Measurements from ENCODE around the gene ZNF48. TPM values are rescaled to one million over a fixed set of nuclear protein-coding genes. Genes with fewer than 3 reads are reported as not detected.

Gene ZNF48
- total and polyA plus RNA-seq, 2 donors (not counting 1 experiment from before 2014, with no cell fraction given): 8.4 to 13.3 TPM

- peaks cover 25% of the 10 kb centered on the region for H3K79me2 ChIP-seq (ENCODE audit: control insufficient read depth, insufficient read depth, low read length)
- H3K27ac ChIP-seq (ENCODE audit: low read length in 2 of 2): peak overlapping the region; percentile 78 to 85
- Mint-ChIP-seq H3K27me3 (no peaks in the 10 kb centered on the region), H3K9me3 (ENCODE audit: insufficient read depth) (no peaks in the 10 kb centered on the region), H3K4me1 (peaks cover 45% of the 10 kb centered on the region), H3K4me3 (peak overlapping the region; percentile 96), H3K27ac (peak overlapping the region; percentile 97)
- peaks cover 0 to 9% (median 0%) of the 10 kb centered on the region in 3 donors for H3K9me3 ChIP-seq (ENCODE audit: control extremely low read depth in 1 of 3, control insufficient read depth in 2 of 3, insufficient read depth in 1 of 3, low read length in 2 of 3)
- H2AFZ ChIP-seq (ENCODE audit: insufficient read depth, low read depth, low read length, poor library complexity, severe bottlenecking): peak overlapping the region; percentile 81
- WGBS (ENCODE audit: insufficient coverage): 40% methylated on average over 1 of the region's 10 CpGs
- ATAC-seq (ENCODE audit: low read depth) (no peak), DNase-seq (no peak)
- peaks cover 0 to 18% of the 10 kb centered on the region in 2 experiments for H3K36me3 ChIP-seq (replicated peaks in 1 of 2; ENCODE audit: control extremely low read depth in 1 of 2, control insufficient read depth in 1 of 2, extremely low read depth in 1 of 2, insufficient read depth in 2 of 2, low read length in 1 of 2)
- intact Hi-C loops (cut with micrococcal nuclease): no loop called here
- H4K20me1 ChIP-seq (ENCODE audit: control insufficient read depth, insufficient read depth, low read length, poor library complexity, severe bottlenecking): peaks cover 22% of the 10 kb centered on the region
- no peak for TF ChIP-seq CTCF (IDR thresholded peaks at IDR 0.05)
- TF ChIP-seq EZH2 (IDR thresholded peaks at IDR 0.05; ENCODE audit: borderline replicate concordance, insufficient read depth, low read depth, low read length, poor library complexity, severe bottlenecking): no peak
- H3K9ac ChIP-seq (ENCODE audit: low read length): peak overlapping the region; percentile 74
- peak overlapping the region; percentile 74 to 99 (median 78) for H3K4me3 ChIP-seq (ENCODE audit: control extremely low read depth in 1 of 5, extremely low read depth in 1 of 5, insufficient read depth in 1 of 5, low read depth in 2 of 5, low read length in 4 of 5)
- CTCF ChIA-PET: interaction anchor here (0.8 to 7.4 kb wide), 7 partner anchors 14 to 152 kb away, joined by 3 to 77 read pairs (median 22); partner anchors contain the start of genes DCTPP1, ITGAL and ZNF747
- POLR2A ChIA-PET: interaction anchor here (0.7 to 2.1 kb wide), 5 partner anchors 13 to 126 kb away, joined by 3 to 6 read pairs (median 3); partner anchors contain the start of genes ITGAL and ZNF688
- peaks cover 33 to 42% of the 10 kb centered on the region in 2 donors for H3K4me1 ChIP-seq (ENCODE audit: control insufficient read depth in 2 of 2, insufficient read depth in 2 of 2, low read length in 2 of 2)
- H3K27me3 ChIP-seq (replicated peaks in 1 of 4; ENCODE audit: control extremely low read depth in 1 of 4, control insufficient read depth in 3 of 4, insufficient read depth in 4 of 4, low read length in 3 of 4): no peaks in the 10 kb centered on the region
- H3K4me2 ChIP-seq (replicated peaks; ENCODE audit: low read depth, low read length, poor library complexity, severe bottlenecking): peak overlapping the region; percentile 72
Observed at GRCh38 chr16:30446203-30446595, 51.0 kb downstream of the ZNF48 start.

GRCh38 chr16:30447512-30448226 lies 52.4 kb downstream of the ZNF48 start:
- ChIA-PET CTCF (interaction anchor here (1.3 to 7.4 kb wide), 6 partner anchors 12 to 150 kb away, joined by 3 to 77 read pairs (median 26); partner anchors contain the start of genes DCTPP1, ITGAL and ZNF747), POLR2A (interaction anchor here (0.6 to 1.2 kb wide), 3 partner anchors 9 to 26 kb away, joined by 4 to 7 read pairs (median 4); no protein-coding TSS in a partner anchor)
- Histone ChIP-seq H3K9me3 (ENCODE audit: control extremely low read depth in 1 of 3, control insufficient read depth in 2 of 3, insufficient read depth in 1 of 3, low read length in 2 of 3) (peaks cover 0 to 10% (median 0%) of the 10 kb centered on the region in 3 donors), H3K4me2 (replicated peaks; ENCODE audit: low read depth, low read length, poor library complexity, severe bottlenecking) (no peak overlapping the region), H3K27me3 (replicated peaks in 1 of 4; ENCODE audit: control extremely low read depth in 1 of 4, control insufficient read depth in 3 of 4, insufficient read depth in 4 of 4, low read length in 3 of 4) (no peaks in the 10 kb centered on the region), H3K27ac (ENCODE audit: low read length in 2 of 2) (no peak overlapping the region), H3K9ac (ENCODE audit: low read length) (no peak overlapping the region), H3K79me2 (ENCODE audit: control insufficient read depth, insufficient read depth, low read length) (peaks cover 25% of the 10 kb centered on the region), H3K36me3 (replicated peaks in 1 of 2; ENCODE audit: control extremely low read depth in 1 of 2, control insufficient read depth in 1 of 2, extremely low read depth in 1 of 2, insufficient read depth in 2 of 2, low read length in 1 of 2) (peaks cover 0 to 18% of the 10 kb centered on the region in 2 experiments), H2AFZ (ENCODE audit: insufficient read depth, low read depth, low read length, poor library complexity, severe bottlenecking) (no peak overlapping the region), H4K20me1 (ENCODE audit: control insufficient read depth, insufficient read depth, low read length, poor library complexity, severe bottlenecking) (peaks cover 22% of the 10 kb centered on the region), H3K4me1 (ENCODE audit: control insufficient read depth in 2 of 2, insufficient read depth in 2 of 2, low read length in 2 of 2) (peaks cover 41 to 53% of the 10 kb centered on the region in 2 donors), H3K4me3 (ENCODE audit: control extremely low read depth in 1 of 5, extremely low read depth in 1 of 5, insufficient read depth in 1 of 5, low read depth in 2 of 5, low read length in 4 of 5) (no peak overlapping the region)
- H3K27me3 Mint-ChIP-seq: no peaks in the 10 kb centered on the region
- no peaks in the 10 kb centered on the region for H3K9me3 Mint-ChIP-seq (ENCODE audit: insufficient read depth)
- DNase-seq: no peak
- TF ChIP-seq CTCF (IDR thresholded peaks at IDR 0.05) (no peak), EZH2 (IDR thresholded peaks at IDR 0.05; ENCODE audit: borderline replicate concordance, insufficient read depth, low read depth, low read length, poor library complexity, severe bottlenecking) (no peak)
- 99% methylated on average over 11 of the region's 12 CpGs for WGBS (ENCODE audit: insufficient coverage)
- peak overlapping the region; percentile 41 for H3K27ac Mint-ChIP-seq
- intact Hi-C loops (cut with micrococcal nuclease): no loop called here
- peaks cover 54% of the 10 kb centered on the region for H3K4me1 Mint-ChIP-seq
- ATAC-seq (ENCODE audit: low read depth): no peak
- no peak overlapping the region for H3K4me3 Mint-ChIP-seq
